Smooth muscle cell (in vitro differentiated cells): ENCODE results near the gene BST1. TPM values are rescaled to one million over a fixed set of nuclear protein-coding genes. Genes with fewer than 3 reads are reported as not detected.

ENCODE experiments used
- DNase-seq: peaks from one replicate; lab custom pipeline; 2025; ENCODE audit not compliant: unreplicated experiment; lab: John Stamatoyannopoulos, UW
- H2AFZ ChIP-seq: fragments of 200-600 bp; sonication (generic); 2 replicates; pipeline ENCODE4 v1.6.0; 2016; ENCODE audit warnings: antibody characterized with exemption, low read depth, mild to moderate bottlenecking
- H3F3A ChIP-seq: fragments of 200-600 bp; sonication (generic); 2 replicates; pipeline ENCODE4 v1.6.0; 2017; ENCODE audit warnings: antibody characterized with exemption, low read depth
- H3K27ac ChIP-seq: fragments of 200-600 bp; sonication (generic); 2 replicates; pipeline ENCODE4 v1.5.1; 2016; ENCODE audit warnings: low read depth, mild to moderate bottlenecking
- H3K27me3 ChIP-seq: fragments of 200-600 bp; sonication (generic); 2 replicates; pipeline ENCODE4 v1.6.1; 2016; ENCODE audit warnings: low read depth, mild to moderate bottlenecking
- H3K36me3 ChIP-seq: fragments of 200-600 bp; sonication (generic); 2 replicates; pipeline ENCODE4 v1.5.1; 2016; ENCODE audit warnings: low read depth
- H3K4me1 ChIP-seq: fragments of 200-600 bp; sonication (generic); 2 replicates; pipeline ENCODE4 v1.5.1; 2016; ENCODE audit warnings: low read depth
- H3K4me2 ChIP-seq: fragments of 200-600 bp; sonication (generic); 2 replicates; pipeline ENCODE4 v1.6.0; 2016; ENCODE audit warnings: mild to moderate bottlenecking
- H3K4me3 ChIP-seq: fragments of 200-600 bp; sonication (generic); 2 replicates; pipeline ENCODE4 v1.5.1; 2016; ENCODE audit warnings: mild to moderate bottlenecking
- H3K79me2 ChIP-seq: fragments of 200-600 bp; sonication (generic); 2 replicates; pipeline ENCODE4 v1.6.0; 2016; ENCODE audit warnings: low read depth, mild to moderate bottlenecking
- H3K9ac ChIP-seq: fragments of 200-600 bp; sonication (generic); 2 replicates; pipeline ENCODE4 v1.6.0; 2016; ENCODE audit warnings: low read depth
- H3K9me3 ChIP-seq: fragments of 200-600 bp; sonication (generic); replicated peaks from 2 replicates; pipeline ENCODE4 v1.5.1; 2016; ENCODE audit warnings: low read depth
- H4K20me1 ChIP-seq: fragments of 200-600 bp; sonication (generic); 2 replicates; pipeline ENCODE4 v1.6.0; 2016; ENCODE audit warnings: low read depth
- CTCF ChIP-seq: fragments of 200-600 bp; sonication (generic); IDR thresholded peaks from 2 replicates; pipeline ENCODE4 v1.5.1; 2017; ENCODE audit warnings: borderline replicate concordance, mild to moderate bottlenecking, antibody characterized with exemption; ENCODE audit not compliant: insufficient read depth, poor library complexity, severe bottlenecking
- WGBS: methylation state at CpG from one replicate; pipeline ENCODE4 v1.1.7; 2016; ENCODE audit warnings: low lambda C conversion rate; 5-methylcytosine and 5-hydroxymethylcytosine counted together
- polyA plus RNA-seq: library from polyadenylated mRNA; unstranded; fragments of >200 nt; fragmentation: Nextera tagmentation; extraction: Ambion mirVana; gene quantifications from 2 replicates; pipeline ENCODE4 v1.2.1, GENCODE V29; 2016
- total RNA-seq: library from RNA; depleted of rRNA; stranded (reverse); fragments of >200 nt; gene quantifications from 2 replicates; pipeline ENCODE4 v1.2.3, GENCODE V29; 2014

Gene BST1
- total and polyA plus RNA-seq, 2 experiments from 2014 or later, result 5.2 TPM

GRCh38 chr4:15681067-15681371 is 21.8 kb upstream of the BST1 start:
- no peaks in the 10 kb centered on the region for H3K9me3 ChIP-seq
- H3K4me2 ChIP-seq, result peak overlapping the region; percentile 92
- H3K4me1 ChIP-seq, result peaks cover 38% of the 10 kb centered on the region
- under 1% methylated on average over 14 of the region's 14 CpGs for WGBS
- no peaks in the 10 kb centered on the region for H4K20me1 ChIP-seq
- peak overlapping the region; percentile 65 for H3K27ac ChIP-seq
- TF ChIP-seq CTCF, result no peak
- peaks cover 89% of the 10 kb centered on the region for H3K79me2 ChIP-seq
- H3K9ac ChIP-seq, result peak overlapping the region; percentile 64
- peak overlapping the region; percentile 62 for H3K4me3 ChIP-seq
- no peaks in the 10 kb centered on the region for H3K27me3 ChIP-seq
- peak overlapping the region; percentile 86 for H2AFZ ChIP-seq
- H3F3A ChIP-seq, result no peaks in the 10 kb centered on the region
- DNase-seq, result no peak
- H3K36me3 ChIP-seq, result no peaks in the 10 kb centered on the region

- Histone ChIP-seq H3K9me3 (no peaks in the 10 kb centered on the region), H3K36me3 (peaks cover 2% of the 10 kb centered on the region), H3K79me2 (peaks cover 87% of the 10 kb centered on the region), H3K4me1 (peaks cover 38% of the 10 kb centered on the region), H3K27ac (peak within 1 kb of the TSS; percentile 88), H3F3A (no peaks in the 10 kb centered on the region), H3K27me3 (no peaks in the 10 kb centered on the region), H3K4me2 (peak within 1 kb of the TSS; percentile 95), H3K4me3 (peak within 1 kb of the TSS; percentile 62), H2AFZ (peak within 1 kb of the TSS; percentile 86), H3K9ac (peak within 1 kb of the TSS; percentile 91), H4K20me1 (no peaks in the 10 kb centered on the region)
- peak; percentile 99 for DNase-seq
- no peak for TF ChIP-seq CTCF
- under 1% methylated on average over 52 of the region's 56 CpGs for WGBS
Measured at GRCh38 chr4:15681372-15682241, 21.3 kb upstream of the BST1 start, which contains the start of gene FAM200B. Gene FAM200B, plus strand, starts transcription at chr4:15681827. Its CDS starts 5,151 bp downstream, at chr4:15686978.

GRCh38 chr4:15682242-15683142 is 20.4 kb upstream of the BST1 start:
- H3K9me3 ChIP-seq, result no peaks in the 10 kb centered on the region
- peak overlapping the region; percentile 62 for H3K4me3 ChIP-seq
- TF ChIP-seq CTCF, result no peak
- H3K4me1 ChIP-seq, result peaks cover 38% of the 10 kb centered on the region
- H3K9ac ChIP-seq, result peak overlapping the region; percentile 91
- peak overlapping the region; percentile 88 for H3K27ac ChIP-seq
- no peaks in the 10 kb centered on the region for H4K20me1 ChIP-seq
- H3F3A ChIP-seq, result peaks cover 2% of the 10 kb centered on the region
- peaks cover 10% of the 10 kb centered on the region for H3K36me3 ChIP-seq
- H2AFZ ChIP-seq, result no peak overlapping the region
- no peaks in the 10 kb centered on the region for H3K27me3 ChIP-seq
- WGBS, result 12% methylated on average over 6 of the region's 6 CpGs
- DNase-seq, result no peak
- peaks cover 85% of the 10 kb centered on the region for H3K79me2 ChIP-seq
- peak overlapping the region; percentile 95 for H3K4me2 ChIP-seq
